Subcutaneous adipose tissue (tissue), 4 donors: Measurements from ENCODE around the gene TMCC1. TPM values are rescaled to one million over a fixed set of nuclear protein-coding genes. Genes with fewer than 3 reads are reported as not detected.

ENCODE experiments used
- CTCF ChIP-seq: fragments of 450-650 bp; IDR thresholded peaks from one replicate; pipeline ENCODE4 v1.5.1; 2016; ENCODE audit warnings: low read depth, mild to moderate bottlenecking, control low read depth, antibody characterized with exemption, moderate library complexity
- total RNA-seq, 4 donors: library from RNA; depleted of rRNA; stranded (reverse); fragments of >200 nt; gene quantifications; one replicate each; pipeline ENCODE4 v1.1.0, GENCODE V29; 2016

Gene TMCC1
- total RNA-seq, 4 donors from 2014 or later = 24.0 to 31.5 (median 28.4) TPM

GRCh38 chr3:129662191-129662608, 231.3 kb downstream of the TMCC1 start:
- TF ChIP-seq CTCF = no peak

GRCh38 chr3:129661766-129662165, 231.7 kb downstream of the TMCC1 start:
- no peak for TF ChIP-seq CTCF

GRCh38 chr3:129658110-129658843, 235.2 kb downstream of the TMCC1 start:
- no peak for TF ChIP-seq CTCF

GRCh38 chr3:129657261-129658046, 236.1 kb downstream of the TMCC1 start:
- no peak for TF ChIP-seq CTCF

- TF ChIP-seq CTCF = no peak
These were observed 236.8 kb downstream of the TMCC1 start for GRCh38 chr3:129656659-129657247.

GRCh38 chr3:129655291-129655700, 238.2 kb downstream of the TMCC1 start:
- TF ChIP-seq CTCF = no peak

GRCh38 chr3:129654131-129654530, 239.4 kb downstream of the TMCC1 start:
- no peak for TF ChIP-seq CTCF
